ENCODE results near the gene RBM6. TPM values are rescaled to one million over a fixed set of nuclear protein-coding genes. Genes with fewer than 3 reads are reported as not detected.

The RBM6 gene
- total RNA-seq, 1 experiment from 2014 or later, result 69.6 TPM

GRCh38 chr3:50126287-50127211 is 186.6 kb downstream of the RBM6 start:
- Mint-ChIP-seq H3K4me1 (ENCODE audit: low read depth, unreplicated experiment) (peaks cover 8% of the 10 kb centered on the region), H3K4me3 (ENCODE audit: low read depth, unreplicated experiment) (no peak overlapping the region), H3K9me3 (ENCODE audit: low read depth, unreplicated experiment) (no peaks in the 10 kb centered on the region), H3K27ac (ENCODE audit: unreplicated experiment) (no peak overlapping the region), H3K36me3 (ENCODE audit: insufficient read depth, unreplicated experiment) (peaks cover 18% of the 10 kb centered on the region), H3K27me3 (ENCODE audit: unreplicated experiment) (no peaks in the 10 kb centered on the region)
- CTCF ChIA-PET, result no interaction called here
- BruUV-seq (replicated peaks), result no TSS peak
- TF ChIP-seq CTCF (IDR thresholded peaks at IDR 0.05; ENCODE audit: unreplicated experiment), result no peak
- no peak for DNase-seq
- intact Hi-C loops (cut with micrococcal nuclease; ENCODE audit: unreplicated experiment), result no loop called here

Other genes starting within 250 kb of the RBM6 start
- gene AMIGO3, start 220.5 kb upstream of the RBM6 start, total RNA-seq (2022), result 0.49 and 0.73 TPM in 2 replicates
- 35.8 and 42.4 TPM in 2 replicates for gene GMPPB, start 216.2 kb upstream of the RBM6 start, total RNA-seq (2022)
- gene IP6K1, start 153.6 kb upstream of the RBM6 start, total RNA-seq (2022), result 30.3 and 31.8 TPM in 2 replicates
- not detected in 2 replicates for gene CDHR4, start 140.3 kb upstream of the RBM6 start, total RNA-seq (2022)
- gene INKA1, start 136.9 kb upstream of the RBM6 start, total RNA-seq (2022), result 0.35 TPM in 1 of 2 replicates, not detected in the other
- gene UBA7, start 126.2 kb upstream of the RBM6 start, total RNA-seq (2022), result 26.3 and 40.9 TPM in 2 replicates
- gene TRAIP, start 83.6 kb upstream of the RBM6 start, total RNA-seq (2022), result 28.2 and 29.7 TPM in 2 replicates
- gene CAMKV, start 70.2 kb upstream of the RBM6 start, total RNA-seq (2022), result 0.38 and 0.83 TPM in 2 replicates
- gene MST1R, start 36.3 kb upstream of the RBM6 start, total RNA-seq (2022), result 169 and 218 TPM in 2 replicates
- gene MON1A, start 10.3 kb upstream of the RBM6 start, total RNA-seq (2022), result 8.4 and 10.6 TPM in 2 replicates
- gene RBM5, start 148.8 kb downstream of the RBM6 start, total RNA-seq (2022), result 126 and 128 TPM in 2 replicates
- 1.6 and 1.7 TPM in 2 replicates for gene SEMA3F, start 215.2 kb downstream of the RBM6 start, total RNA-seq (2022)